Measurements from ENCODE around the gene CEL.
"Not testable (repeated sequence)": the region's sequence is repeated elsewhere in the genome, so short reads cannot be mapped to it uniquely, and the experiment has no call there.

CEL gene

DNA sequence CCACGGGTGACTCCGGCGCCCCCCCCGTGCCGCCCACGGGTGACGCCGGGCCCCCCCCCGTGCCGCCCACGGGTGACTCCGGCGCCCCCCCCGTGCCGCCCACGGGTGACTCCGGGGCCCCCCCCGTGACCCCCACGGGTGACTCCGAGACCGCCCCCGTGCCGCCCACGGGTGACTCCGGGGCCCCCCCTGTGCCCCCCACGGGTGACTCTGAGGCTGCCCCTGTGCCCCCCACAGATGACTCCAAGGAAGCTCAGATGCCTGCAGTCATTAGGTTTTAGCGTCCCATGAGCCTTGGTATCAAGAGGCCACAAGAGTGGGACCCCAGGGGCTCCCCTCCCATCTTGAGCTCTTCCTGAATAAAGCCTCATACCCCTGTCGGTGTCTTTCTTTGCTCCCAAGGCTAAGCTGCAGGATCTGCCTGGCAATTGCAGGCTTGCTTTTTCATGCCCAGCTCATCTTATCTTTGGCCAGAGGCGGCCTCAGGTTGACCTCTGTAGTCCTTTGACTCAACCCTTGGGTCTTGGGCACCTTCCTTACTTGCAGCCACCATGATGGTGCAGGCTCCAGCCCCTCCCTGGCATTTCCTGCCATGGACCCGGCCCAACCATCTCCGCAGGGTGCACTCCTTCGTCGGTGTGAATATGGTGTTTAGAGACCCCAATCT lies 9.8 kb downstream of the CEL start:
- TF ChIP-seq, protein P1, sequence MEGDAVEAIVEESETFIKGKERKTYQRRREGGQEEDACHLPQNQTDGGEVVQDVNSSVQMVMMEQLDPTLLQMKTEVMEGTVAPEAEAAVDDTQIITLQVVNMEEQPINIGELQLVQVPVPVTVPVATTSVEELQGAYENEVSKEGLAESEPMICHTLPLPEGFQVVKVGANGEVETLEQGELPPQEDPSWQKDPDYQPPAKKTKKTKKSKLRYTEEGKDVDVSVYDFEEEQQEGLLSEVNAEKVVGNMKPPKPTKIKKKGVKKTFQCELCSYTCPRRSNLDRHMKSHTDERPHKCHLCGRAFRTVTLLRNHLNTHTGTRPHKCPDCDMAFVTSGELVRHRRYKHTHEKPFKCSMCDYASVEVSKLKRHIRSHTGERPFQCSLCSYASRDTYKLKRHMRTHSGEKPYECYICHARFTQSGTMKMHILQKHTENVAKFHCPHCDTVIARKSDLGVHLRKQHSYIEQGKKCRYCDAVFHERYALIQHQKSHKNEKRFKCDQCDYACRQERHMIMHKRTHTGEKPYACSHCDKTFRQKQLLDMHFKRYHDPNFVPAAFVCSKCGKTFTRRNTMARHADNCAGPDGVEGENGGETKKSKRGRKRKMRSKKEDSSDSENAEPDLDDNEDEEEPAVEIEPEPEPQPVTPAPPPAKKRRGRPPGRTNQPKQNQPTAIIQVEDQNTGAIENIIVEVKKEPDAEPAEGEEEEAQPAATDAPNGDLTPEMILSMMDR (conservative IDR thresholded peaks at IDR 0.05; ENCODE audit: low read depth, low read length): no peak
- DNase-seq (ENCODE audit: low read depth): no peak
- H3K4me3 ChIP-seq (ENCODE audit: low read length): no peak overlapping the region

DNA sequence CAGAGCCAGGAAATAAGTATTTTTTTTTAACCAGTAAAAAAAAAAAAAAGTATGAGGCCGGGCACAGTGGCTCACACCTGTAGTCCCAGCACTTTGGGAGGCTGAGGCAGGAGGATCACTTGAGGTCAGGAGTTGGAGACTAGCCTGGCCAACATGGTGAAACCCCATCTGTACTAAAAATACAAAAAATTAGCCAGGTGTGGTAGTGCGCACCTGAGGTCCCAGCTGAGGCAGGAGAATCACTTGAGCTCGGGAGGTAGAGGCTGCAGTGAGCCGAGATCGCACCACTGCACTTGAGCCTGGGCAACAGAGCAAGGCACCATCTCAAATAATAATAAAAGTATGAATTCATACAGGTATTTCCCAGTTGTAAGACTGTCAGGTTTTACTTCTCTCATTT lies 10.4 kb downstream of the CEL start:
- not testable (repeated sequence) for H3K4me3 ChIP-seq (ENCODE audit: low read length); DNase-seq (ENCODE audit: low read depth)

DNA sequence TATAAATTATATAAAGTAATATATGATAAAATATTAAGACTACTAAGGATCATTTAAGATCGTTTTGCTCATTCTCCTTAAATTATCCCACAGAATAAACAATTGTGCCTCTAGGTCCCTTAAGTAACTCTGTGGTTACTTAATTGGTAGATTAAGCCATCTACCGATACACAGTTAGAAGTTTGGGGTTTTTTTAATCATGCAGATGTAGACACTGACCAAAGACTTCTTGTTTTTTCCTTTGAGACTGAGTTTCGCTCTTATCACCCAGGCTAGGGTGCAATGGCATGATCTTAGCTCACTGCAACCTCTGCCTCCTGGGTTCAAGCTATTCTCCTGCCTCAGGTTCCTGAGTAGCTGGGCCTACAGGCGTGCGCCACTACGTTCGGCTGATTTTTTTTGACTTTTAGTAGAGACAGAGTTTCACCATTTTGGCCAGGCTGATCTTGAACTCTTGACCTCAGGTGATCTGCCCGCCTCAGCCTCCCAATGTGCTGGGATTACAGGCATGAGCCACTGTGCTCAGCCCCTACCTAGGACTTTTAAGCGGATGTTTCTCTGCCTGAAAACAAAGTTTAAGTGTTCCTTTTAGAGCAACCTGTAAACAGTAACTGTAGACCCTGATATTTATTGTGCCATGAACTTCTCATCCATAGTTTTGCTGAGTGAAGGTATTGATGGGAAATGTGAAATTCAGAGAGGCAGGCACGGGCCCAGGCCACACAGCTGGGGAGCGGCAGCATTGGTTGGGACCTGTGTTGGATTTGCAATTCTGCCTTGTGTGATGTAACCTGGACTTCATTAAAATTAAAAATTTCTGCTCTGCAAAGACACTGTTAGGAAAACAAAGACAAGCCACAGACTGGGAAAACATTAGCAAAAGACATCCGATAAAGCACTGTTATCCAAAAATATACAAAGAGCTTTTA lies 11.6 kb downstream of the CEL start:
- TF ChIP-seq, protein P1 (conservative IDR thresholded peaks at IDR 0.05; ENCODE audit: low read depth, low read length): no peak
- no peak overlapping the region for H3K4me3 ChIP-seq (ENCODE audit: low read length)
- no peak for DNase-seq (ENCODE audit: low read depth)

DNA sequence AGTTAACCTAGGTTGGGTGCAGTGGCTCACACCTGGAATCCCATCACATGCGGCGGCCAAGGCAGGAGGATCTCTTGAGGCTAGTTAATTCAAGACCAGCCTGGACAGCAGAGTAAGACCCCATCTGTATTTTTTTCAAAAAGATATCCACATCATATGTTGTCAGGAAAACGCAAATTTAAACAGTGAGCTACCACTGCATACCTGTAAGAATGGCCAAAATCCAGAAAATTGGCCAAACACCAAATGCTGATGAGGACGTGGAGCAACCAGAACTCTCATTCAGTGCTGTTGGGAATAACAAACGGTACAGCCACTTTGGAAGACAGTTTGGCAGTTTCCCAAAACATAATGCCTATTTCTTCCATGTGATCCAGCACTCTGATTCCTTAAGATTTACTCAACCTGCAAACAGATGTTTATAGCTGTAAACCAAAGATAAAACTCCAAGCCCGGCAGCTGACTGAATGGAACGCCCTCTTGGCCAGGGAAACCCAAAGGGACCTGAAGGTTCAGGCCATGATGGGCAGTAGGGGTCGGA lies 12.4 kb downstream of the CEL start:
- no peak for DNase-seq (ENCODE audit: low read depth)
- TF ChIP-seq, protein P1 (conservative IDR thresholded peaks at IDR 0.05; ENCODE audit: low read depth, low read length): no peak
- H3K4me3 ChIP-seq (ENCODE audit: low read length): no peak overlapping the region

DNA sequence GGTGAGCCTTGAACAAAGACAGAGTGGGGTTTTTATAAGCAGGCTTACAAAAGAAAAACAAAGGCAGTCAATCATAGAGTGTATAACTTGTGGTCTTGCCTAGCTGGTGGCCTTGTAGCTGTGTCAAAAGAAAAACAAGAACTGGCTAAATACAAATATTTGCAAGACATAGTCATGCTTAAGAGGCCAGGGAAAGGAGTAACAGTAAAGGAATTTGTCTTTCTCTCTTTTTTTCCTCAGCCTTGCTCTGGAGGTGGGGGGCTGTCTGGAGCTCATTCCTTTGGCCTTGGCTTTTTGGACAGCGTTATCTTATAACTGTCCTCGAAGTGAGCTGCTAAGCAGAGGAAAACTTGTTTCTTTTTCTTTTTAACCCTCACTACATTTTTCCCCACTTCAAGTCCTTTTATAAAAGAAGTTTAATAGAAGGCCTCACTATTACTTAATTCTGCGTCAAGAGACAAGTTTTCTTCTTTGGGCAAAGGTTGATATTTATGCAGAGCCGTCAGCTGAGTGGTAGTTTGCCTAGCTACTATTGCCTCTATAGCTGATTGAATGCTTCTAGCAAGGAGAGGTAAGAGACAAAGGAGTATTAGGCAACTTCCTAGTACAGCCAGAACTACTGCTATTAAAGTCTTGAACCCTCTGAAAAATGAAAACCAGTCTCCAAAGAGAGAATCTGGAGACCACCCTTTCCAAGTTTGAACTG lies 14.3 kb downstream of the CEL start:
- peak; percentile 34 for DNase-seq (ENCODE audit: low read depth)
- TF ChIP-seq, protein P1 (conservative IDR thresholded peaks at IDR 0.05; ENCODE audit: low read depth, low read length): no peak

DNA sequence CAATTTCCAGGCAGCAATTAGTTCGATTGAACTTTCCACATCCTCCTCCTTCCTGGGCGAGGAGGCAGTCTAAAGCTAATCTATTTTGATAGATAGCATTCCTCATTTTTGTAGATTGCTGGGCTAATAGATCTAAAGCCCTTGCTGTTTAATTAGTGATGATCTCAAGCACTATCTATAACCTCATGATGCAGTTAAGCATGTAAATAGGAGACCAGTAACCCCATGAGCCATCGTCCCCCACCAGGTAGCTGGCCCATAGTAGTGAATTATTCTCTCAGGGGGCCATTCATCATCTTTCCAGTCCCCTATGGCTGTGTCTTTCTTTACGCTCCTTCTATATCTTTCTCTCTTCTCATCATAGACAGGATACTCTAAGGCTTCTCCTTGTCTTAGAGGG lies 14.9 kb downstream of the CEL start:
- H3K4me3 ChIP-seq (ENCODE audit: low read length): no peak overlapping the region
- no peak for DNase-seq (ENCODE audit: low read depth)
- TF ChIP-seq, protein P1 (conservative IDR thresholded peaks at IDR 0.05; ENCODE audit: low read depth, low read length): no peak

More for the DNA sequence above, 14.3 kb downstream of the CEL start:
- H3K4me3 ChIP-seq (ENCODE audit: low read length): no peak overlapping the region

DNA sequence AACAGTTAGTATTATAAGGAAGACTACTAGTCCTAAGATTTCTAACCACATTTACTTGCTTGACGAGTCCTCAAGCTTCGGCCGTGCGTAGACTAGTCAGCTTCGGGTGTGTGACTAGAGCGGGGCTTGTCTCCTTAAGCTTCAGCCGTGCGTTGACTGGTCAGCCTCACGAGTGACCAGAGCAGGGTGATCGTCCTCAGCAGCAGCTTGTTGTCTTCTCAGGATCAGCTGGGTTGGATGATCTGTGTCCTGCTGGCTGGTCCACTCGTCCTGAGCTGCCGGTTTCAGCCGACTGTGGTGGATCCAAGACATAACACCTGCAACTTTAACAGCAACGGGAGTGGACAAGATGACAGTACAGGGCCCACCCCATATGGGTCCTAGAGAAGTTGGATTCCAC lies 16.7 kb downstream of the CEL start:
- DNase-seq (ENCODE audit: low read depth): no peak
- H3K4me3 ChIP-seq (ENCODE audit: low read length): no peak overlapping the region
- TF ChIP-seq, protein P1 (conservative IDR thresholded peaks at IDR 0.05; ENCODE audit: low read depth, low read length): no peak

Measured in retinal pigment epithelial cell (primary cell).